Parathyroid adenoma (tissue), 2 donors: ENCODE data around the gene DAB2IP.

Source experiments
- H2AFZ ChIP-seq: fragments of 300-600 bp; sonication (generic); one replicate; pipeline ENCODE4 v1.7.0; 2017; ENCODE audit warnings: antibody characterized with exemption, mild to moderate bottlenecking
- H3K27ac ChIP-seq: fragments of 300-600 bp; sonication (generic); one replicate; pipeline ENCODE4 v1.7.0; 2017
- H3K27me3 ChIP-seq: fragments of 300-600 bp; sonication (generic); one replicate; pipeline ENCODE4 v1.7.0; 2017; ENCODE audit warnings: low read length; ENCODE audit not compliant: control insufficient read depth, insufficient read depth
- H3K36me3 ChIP-seq: fragments of 300-600 bp; sonication (generic); one replicate; pipeline ENCODE4 v1.7.0; 2017; ENCODE audit warnings: low read length; ENCODE audit not compliant: control insufficient read depth, insufficient read depth
- H3K4me1 ChIP-seq: fragments of 300-600 bp; sonication (generic); one replicate; pipeline ENCODE4 v1.7.0; 2017; ENCODE audit warnings: control low read depth
- H3K4me2 ChIP-seq: fragments of 300-600 bp; sonication (generic); one replicate; pipeline ENCODE4 v1.7.0; 2017; ENCODE audit warnings: low read length
- H3K4me3 ChIP-seq: fragments of 300-600 bp; sonication (generic); one replicate; pipeline ENCODE4 v1.7.0; 2017; ENCODE audit warnings: low read depth, low read length
- H3K79me2 ChIP-seq: fragments of 300-600 bp; sonication (generic); one replicate; pipeline ENCODE4 v1.7.0; 2017; ENCODE audit warnings: control low read depth
- H3K9ac ChIP-seq: fragments of 300-600 bp; sonication (generic); one replicate; pipeline ENCODE4 v1.7.0; 2017; ENCODE audit warnings: mild to moderate bottlenecking
- H3K9me3 ChIP-seq: fragments of 300-600 bp; sonication (generic); one replicate; pipeline ENCODE4 v1.7.0; 2017; ENCODE audit warnings: low read length; ENCODE audit not compliant: control insufficient read depth
- TF ChIP-seq, protein P1 (sequence below): fragments of 300-600 bp; sonication (generic); IDR thresholded peaks from one replicate; pipeline ENCODE4 v1.7.0; 2017; ENCODE audit warnings: antibody characterized with exemption, mild to moderate bottlenecking
- donor health status: primary hyperparathyroidism.

Gene DAB2IP

DNA sequence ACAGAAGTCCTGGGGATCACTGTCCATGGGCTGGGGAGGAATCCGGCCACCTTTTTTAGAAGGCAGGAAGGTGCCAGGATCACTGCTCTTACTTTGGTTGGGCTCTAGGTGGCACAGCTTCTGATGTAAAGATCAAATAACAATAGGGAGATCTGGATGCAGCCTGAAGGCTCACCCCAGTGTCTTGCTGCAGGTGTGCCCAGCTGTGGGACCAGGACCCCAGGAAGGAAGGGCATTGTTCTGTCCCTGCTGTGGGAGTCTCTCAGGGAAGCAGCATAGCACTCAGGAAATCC, 69.6 kb downstream of the DAB2IP start:
- TF ChIP-seq, protein P1, sequence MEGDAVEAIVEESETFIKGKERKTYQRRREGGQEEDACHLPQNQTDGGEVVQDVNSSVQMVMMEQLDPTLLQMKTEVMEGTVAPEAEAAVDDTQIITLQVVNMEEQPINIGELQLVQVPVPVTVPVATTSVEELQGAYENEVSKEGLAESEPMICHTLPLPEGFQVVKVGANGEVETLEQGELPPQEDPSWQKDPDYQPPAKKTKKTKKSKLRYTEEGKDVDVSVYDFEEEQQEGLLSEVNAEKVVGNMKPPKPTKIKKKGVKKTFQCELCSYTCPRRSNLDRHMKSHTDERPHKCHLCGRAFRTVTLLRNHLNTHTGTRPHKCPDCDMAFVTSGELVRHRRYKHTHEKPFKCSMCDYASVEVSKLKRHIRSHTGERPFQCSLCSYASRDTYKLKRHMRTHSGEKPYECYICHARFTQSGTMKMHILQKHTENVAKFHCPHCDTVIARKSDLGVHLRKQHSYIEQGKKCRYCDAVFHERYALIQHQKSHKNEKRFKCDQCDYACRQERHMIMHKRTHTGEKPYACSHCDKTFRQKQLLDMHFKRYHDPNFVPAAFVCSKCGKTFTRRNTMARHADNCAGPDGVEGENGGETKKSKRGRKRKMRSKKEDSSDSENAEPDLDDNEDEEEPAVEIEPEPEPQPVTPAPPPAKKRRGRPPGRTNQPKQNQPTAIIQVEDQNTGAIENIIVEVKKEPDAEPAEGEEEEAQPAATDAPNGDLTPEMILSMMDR = no peak
- Histone ChIP-seq H3K4me3 (no peak overlapping the region), H3K4me1 (peaks cover 13% of the 10 kb centered on the region), H3K9ac (no peak overlapping the region), H3K27me3 (no peaks in the 10 kb centered on the region), H3K9me3 (no peaks in the 10 kb centered on the region), H3K36me3 (no peaks in the 10 kb centered on the region), H3K4me2 (no peak overlapping the region), H3K79me2 (peaks cover 19% of the 10 kb centered on the region), H3K27ac (no peak overlapping the region), H2AFZ (no peak overlapping the region)

DNA sequence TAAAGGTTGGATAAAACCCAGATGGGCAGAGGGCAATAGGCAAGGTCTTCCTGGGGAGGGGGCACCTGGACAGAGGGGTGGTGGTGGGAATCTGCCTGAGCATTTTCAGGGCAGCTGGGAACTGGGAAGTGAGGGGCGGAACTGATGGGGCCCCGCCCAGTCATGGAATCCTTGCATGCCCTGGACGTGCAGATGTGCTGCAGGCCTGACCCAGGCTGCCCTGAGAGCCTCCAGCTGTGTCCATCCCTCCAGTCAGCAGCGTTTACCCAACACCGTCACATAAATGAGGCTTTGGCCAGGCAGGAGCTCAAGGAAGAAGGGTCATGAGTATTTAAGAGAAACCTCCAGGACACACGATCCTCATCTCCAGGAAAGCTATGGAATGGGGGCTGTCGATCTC, 70.3 kb downstream of the DAB2IP start:
- peaks cover 22% of the 10 kb centered on the region for H3K79me2 ChIP-seq
- no peaks in the 10 kb centered on the region for H3K36me3 ChIP-seq
- H3K4me1 ChIP-seq = peaks cover 10% of the 10 kb centered on the region
- TF ChIP-seq, protein P1 = no peak
- no peak overlapping the region for H3K4me3 ChIP-seq
- H3K9me3 ChIP-seq = no peaks in the 10 kb centered on the region
- no peaks in the 10 kb centered on the region for H3K27me3 ChIP-seq
- H3K9ac ChIP-seq = no peak overlapping the region
- H3K27ac ChIP-seq = no peak overlapping the region
- no peak overlapping the region for H2AFZ ChIP-seq
- no peak overlapping the region for H3K4me2 ChIP-seq

DNA sequence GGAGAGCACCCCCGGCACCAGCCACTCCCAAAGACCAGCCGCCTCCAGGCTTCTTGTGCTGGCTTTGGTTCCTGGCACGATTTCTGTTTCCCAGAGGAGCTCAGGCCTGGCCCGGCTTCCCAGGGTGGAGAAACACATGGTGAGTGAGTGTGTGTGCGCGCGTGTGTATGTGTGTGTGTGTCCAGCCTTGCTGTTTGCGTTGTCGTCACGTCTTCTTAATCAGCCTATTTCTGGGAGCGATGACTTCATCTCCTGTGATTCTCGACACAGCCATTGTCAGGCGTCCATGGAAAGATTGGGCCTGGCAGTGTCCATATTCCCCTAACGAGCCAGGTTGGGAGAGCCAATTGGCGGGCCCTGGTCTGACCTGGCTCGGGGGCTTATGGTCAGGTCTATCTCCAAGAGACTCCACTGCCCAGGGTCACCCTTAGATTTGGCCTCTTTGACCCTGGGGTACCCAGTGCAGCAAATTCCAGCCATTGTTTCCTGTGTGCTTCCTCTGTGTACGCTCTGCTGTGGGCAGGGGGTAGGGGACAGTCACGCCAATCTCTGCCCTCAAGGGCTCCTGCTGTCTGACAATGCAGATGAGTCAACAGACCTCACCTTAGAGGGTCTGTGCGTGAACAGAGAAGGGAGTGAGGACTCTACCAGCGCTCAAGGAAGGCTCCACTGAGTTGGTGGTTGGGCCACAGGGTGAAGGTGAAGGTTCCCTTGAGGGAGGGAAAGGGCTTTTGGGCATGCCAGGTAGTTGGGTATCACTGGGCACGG, 73.8 kb downstream of the DAB2IP start:
- Histone ChIP-seq H3K4me2 (no peak overlapping the region), H2AFZ (no peak overlapping the region), H3K4me3 (no peak overlapping the region), H3K9ac (no peak overlapping the region), H3K79me2 (peaks cover 35% of the 10 kb centered on the region), H3K27ac (peak overlapping the region; percentile 71), H3K36me3 (no peaks in the 10 kb centered on the region), H3K27me3 (no peaks in the 10 kb centered on the region), H3K4me1 (peaks cover 5% of the 10 kb centered on the region), H3K9me3 (no peaks in the 10 kb centered on the region)
- TF ChIP-seq, protein P1 = no peak

DNA sequence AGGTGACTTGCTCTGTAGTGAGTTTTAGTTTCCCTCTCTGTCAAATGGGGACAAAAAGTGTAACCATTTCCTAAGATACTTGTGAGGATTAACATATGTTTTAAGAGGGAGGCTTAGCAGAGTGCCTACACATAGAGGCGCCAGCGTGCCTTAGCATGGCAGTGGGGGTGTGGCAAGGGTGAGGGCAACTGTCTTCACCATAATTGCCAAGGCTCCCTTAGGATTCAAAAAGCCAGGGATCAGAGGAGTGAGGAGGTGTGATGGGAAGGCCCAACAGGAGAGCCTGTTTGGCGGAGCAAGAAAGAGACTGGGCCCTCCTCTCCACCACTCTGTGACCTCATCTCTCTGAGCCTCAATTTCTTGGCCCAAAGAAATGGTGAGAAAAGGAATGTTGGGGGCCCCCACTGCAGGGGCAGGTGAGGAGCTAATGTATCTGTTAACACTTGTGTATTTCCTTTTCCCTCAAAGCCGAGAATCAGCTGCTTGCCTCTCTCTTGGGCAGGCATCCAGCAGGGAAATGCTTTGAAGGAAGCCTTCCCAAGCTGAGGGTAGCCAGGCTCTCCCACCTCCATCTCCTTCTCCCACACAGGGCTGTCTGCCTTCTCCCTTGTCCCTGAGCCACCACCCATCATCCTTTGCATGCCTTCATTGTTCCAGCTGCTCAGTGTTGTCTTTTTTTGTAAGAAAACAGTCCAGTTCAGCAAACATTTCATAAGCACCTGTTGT, 76.0 kb downstream of the DAB2IP start:
- no peaks in the 10 kb centered on the region for H3K27me3 ChIP-seq
- H3K4me1 ChIP-seq = peaks cover 5% of the 10 kb centered on the region
- H3K9me3 ChIP-seq = no peaks in the 10 kb centered on the region
- no peaks in the 10 kb centered on the region for H3K36me3 ChIP-seq
- no peak overlapping the region for H3K4me3 ChIP-seq
- H2AFZ ChIP-seq = no peak overlapping the region
- H3K27ac ChIP-seq = no peak overlapping the region
- H3K4me2 ChIP-seq = no peak overlapping the region
- no peak overlapping the region for H3K9ac ChIP-seq
- TF ChIP-seq, protein P1 = no peak
- peaks cover 41% of the 10 kb centered on the region for H3K79me2 ChIP-seq

DNA sequence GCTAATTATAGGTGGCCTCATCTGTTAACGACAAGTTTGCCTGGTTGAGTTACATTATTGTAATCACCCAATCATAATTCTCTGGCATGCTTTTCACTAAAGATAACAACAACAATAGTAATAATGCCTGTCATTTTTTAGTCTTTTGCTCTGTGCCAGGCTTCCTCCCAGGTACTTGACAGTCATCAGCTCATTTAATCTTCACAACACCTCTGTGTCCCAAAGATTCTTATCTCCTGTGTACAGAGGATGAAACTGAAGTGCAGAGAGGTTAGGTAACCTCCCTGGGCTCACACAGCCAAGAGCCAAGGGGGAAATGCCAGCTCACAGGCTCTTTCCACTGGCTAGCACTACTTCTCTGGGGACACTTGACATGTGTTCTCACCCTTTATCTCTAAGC, 77.5 kb downstream of the DAB2IP start:
- H3K27ac ChIP-seq = no peak overlapping the region
- H2AFZ ChIP-seq = no peak overlapping the region
- TF ChIP-seq, protein P1 = no peak
- no peaks in the 10 kb centered on the region for H3K36me3 ChIP-seq
- H3K4me1 ChIP-seq = peaks cover 5% of the 10 kb centered on the region
- H3K27me3 ChIP-seq = no peaks in the 10 kb centered on the region
- no peak overlapping the region for H3K4me3 ChIP-seq
- H3K4me2 ChIP-seq = no peak overlapping the region
- no peak overlapping the region for H3K9ac ChIP-seq
- H3K79me2 ChIP-seq = peaks cover 42% of the 10 kb centered on the region
- H3K9me3 ChIP-seq = no peaks in the 10 kb centered on the region
